Nephron (organoid): ENCODE data around the gene HTT-AS.

ENCODE experiments used
- H3K27ac Mint-ChIP-seq, 3 experiments: 2 replicates each; pipeline ENCODE4 v1.8.0; 2020; ENCODE audit warnings: mixed read lengths in 3 of 3, mild to moderate bottlenecking in 2 of 3, moderate library complexity in 1 of 3
- H3K27me3 Mint-ChIP-seq: 2 replicates; pipeline ENCODE4 v1.8.0; 2021; ENCODE audit warnings: low read depth, mild to moderate bottlenecking, moderate library complexity, mixed read lengths
- H3K36me3 Mint-ChIP-seq: 2 replicates; pipeline ENCODE4 v1.8.0; 2020; ENCODE audit warnings: low read depth, mixed read lengths
- H3K4me1 Mint-ChIP-seq: 2 replicates; pipeline ENCODE4 v1.8.0; 2020; ENCODE audit warnings: mixed read lengths
- H3K4me3 Mint-ChIP-seq, 3 experiments: 2 replicates each; pipeline ENCODE4 v1.8.0; 2020; ENCODE audit warnings: mild to moderate bottlenecking in 3 of 3, mixed read lengths in 3 of 3, moderate library complexity in 2 of 3
- H3K9me3 Mint-ChIP-seq: 2 replicates; pipeline ENCODE4 v1.8.0; 2020; ENCODE audit warnings: mixed read lengths
- TF ChIP-seq, protein P1 (sequence below), 3 experiments: fragments of 200-600 bp; sonication (generic); IDR thresholded peaks; one replicate each; pipeline ENCODE4 v1.5.0; 2021; ENCODE audit warnings: antibody characterized with exemption in 3 of 3; ENCODE audit not compliant: unreplicated experiment in 3 of 3

The HTT-AS gene

DNA sequence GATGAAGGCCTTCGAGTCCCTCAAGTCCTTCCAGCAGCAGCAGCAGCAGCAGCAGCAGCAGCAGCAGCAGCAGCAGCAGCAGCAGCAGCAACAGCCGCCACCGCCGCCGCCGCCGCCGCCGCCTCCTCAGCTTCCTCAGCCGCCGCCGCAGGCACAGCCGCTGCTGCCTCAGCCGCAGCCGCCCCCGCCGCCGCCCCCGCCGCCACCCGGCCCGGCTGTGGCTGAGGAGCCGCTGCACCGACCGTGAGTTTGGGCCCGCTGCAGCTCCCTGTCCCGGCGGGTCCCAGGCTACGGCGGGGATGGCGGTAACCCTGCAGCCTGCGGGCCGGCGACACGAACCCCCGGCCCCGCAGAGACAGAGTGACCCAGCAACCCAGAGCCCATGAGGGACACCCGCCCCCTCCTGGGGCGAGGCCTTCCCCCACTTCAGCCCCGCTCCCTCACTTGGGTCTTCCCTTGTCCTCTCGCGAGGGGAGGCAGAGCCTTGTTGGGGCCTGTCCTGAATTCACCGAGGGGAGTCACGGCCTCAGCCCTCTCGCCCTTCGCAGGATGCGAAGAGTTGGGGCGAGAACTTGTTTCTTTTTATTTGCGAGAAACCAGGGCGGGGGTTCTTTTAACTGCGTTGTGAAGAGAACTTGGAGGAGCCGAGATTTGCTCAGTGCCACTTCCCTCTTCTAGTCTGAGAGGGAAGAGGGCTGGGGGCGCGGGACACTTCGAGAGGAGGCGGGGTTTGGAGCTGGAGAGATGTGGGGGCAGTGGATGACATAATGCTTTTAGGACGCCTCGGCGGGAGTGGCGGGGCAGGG lies 711 bp upstream of the HTT-AS start:
- Mint-ChIP-seq H3K9me3 (no peaks in the 10 kb centered on the region), H3K4me1 (peaks cover 21% of the 10 kb centered on the region), H3K27me3 (peaks cover 6% of the 10 kb centered on the region), H3K4me3 (peak overlapping the region; percentile 94 to 96 (median 95)), H3K36me3 (peaks cover 8% of the 10 kb centered on the region), H3K27ac (peak overlapping the region; percentile 72 to 98 (median 98))
- TF ChIP-seq, protein P1, sequence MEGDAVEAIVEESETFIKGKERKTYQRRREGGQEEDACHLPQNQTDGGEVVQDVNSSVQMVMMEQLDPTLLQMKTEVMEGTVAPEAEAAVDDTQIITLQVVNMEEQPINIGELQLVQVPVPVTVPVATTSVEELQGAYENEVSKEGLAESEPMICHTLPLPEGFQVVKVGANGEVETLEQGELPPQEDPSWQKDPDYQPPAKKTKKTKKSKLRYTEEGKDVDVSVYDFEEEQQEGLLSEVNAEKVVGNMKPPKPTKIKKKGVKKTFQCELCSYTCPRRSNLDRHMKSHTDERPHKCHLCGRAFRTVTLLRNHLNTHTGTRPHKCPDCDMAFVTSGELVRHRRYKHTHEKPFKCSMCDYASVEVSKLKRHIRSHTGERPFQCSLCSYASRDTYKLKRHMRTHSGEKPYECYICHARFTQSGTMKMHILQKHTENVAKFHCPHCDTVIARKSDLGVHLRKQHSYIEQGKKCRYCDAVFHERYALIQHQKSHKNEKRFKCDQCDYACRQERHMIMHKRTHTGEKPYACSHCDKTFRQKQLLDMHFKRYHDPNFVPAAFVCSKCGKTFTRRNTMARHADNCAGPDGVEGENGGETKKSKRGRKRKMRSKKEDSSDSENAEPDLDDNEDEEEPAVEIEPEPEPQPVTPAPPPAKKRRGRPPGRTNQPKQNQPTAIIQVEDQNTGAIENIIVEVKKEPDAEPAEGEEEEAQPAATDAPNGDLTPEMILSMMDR (IDR thresholded peaks at IDR 0.05; ENCODE audit: unreplicated experiment in 3 of 3) = no peak

DNA sequence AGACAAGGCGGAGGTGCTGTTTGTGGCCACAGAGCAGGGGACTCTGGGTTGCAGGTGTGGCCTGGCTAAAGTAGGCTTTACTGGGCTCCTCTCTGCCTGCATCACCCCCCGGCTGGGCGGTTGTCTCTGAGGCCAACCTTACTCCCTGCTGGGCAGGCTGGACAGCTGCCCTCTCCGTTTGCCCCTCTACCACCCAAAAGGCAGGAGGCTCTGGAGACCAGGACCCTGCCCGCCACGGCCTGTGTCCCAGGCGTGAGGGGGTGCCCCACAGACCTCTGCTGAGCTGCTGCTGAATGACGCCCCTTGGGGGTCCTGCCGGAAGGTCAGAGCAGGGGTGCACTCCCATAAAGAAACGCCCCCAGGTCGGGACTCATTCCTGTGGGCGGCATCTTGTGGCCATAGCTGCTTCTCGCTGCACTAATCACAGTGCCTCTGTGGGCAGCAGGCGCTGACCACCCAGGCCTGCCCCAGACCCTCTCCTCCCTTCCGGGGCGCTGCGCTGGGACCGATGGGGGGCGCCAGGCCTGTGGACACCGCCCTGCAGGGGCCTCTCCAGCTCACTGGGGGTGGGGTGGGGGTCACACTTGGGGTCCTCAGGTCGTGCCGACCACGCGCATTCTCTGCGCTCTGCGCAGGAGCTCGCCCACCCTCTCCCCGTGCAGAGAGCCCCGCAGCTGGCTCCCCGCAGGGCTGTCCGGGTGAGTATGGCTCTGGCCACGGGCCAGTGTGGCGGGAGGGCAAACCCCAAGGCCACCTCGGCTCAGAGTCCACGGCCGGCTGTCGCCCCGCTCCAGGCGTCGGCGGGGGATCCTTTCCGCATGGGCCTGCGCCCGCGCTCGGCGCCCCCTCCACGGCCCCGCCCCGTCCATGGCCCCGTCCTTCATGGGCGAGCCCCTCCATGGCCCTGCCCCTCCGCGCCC lies 920 bp downstream of the HTT-AS start:
- no peak overlapping the region for H3K27ac Mint-ChIP-seq
- H3K4me3 Mint-ChIP-seq = peak overlapping the region; percentile 87 to 90 (median 89)
- H3K27me3 Mint-ChIP-seq = peaks cover 6% of the 10 kb centered on the region
- TF ChIP-seq, protein P1 (IDR thresholded peaks at IDR 0.05; ENCODE audit: unreplicated experiment in 3 of 3) = no peak
- peaks cover 21% of the 10 kb centered on the region for H3K4me1 Mint-ChIP-seq
- peaks cover 3% of the 10 kb centered on the region for H3K36me3 Mint-ChIP-seq
- H3K9me3 Mint-ChIP-seq = no peaks in the 10 kb centered on the region

DNA sequence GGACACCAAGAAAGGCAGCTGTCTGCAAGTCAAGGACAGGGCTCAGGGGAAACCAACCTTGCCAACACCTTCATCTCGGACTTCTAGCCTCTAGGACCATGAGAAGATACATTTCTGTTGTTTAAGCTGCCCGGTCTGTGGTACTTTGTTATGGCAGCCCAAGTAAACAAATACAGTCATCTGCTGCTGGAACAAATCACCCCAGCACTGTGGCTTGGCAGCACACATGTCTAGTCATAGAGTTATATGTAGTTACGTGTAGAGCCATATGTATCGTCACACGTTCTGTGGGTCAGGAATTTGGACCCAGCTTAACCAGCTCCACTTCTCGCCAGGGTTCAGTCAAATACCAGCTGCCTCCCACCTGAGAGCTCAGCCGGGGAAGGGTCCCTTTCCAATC lies 2.5 kb downstream of the HTT-AS start:
- Mint-ChIP-seq H3K36me3 (no peaks in the 10 kb centered on the region), H3K4me3 (peak overlapping the region; percentile 19 to 81 (median 70)), H3K27me3 (peaks cover 6% of the 10 kb centered on the region), H3K9me3 (peaks cover 3% of the 10 kb centered on the region), H3K27ac (peak overlapping the region in 1 of 3 experiments; percentile 21), H3K4me1 (peaks cover 12% of the 10 kb centered on the region)
- TF ChIP-seq, protein P1 (IDR thresholded peaks at IDR 0.05; ENCODE audit: unreplicated experiment in 3 of 3) = no peak

DNA sequence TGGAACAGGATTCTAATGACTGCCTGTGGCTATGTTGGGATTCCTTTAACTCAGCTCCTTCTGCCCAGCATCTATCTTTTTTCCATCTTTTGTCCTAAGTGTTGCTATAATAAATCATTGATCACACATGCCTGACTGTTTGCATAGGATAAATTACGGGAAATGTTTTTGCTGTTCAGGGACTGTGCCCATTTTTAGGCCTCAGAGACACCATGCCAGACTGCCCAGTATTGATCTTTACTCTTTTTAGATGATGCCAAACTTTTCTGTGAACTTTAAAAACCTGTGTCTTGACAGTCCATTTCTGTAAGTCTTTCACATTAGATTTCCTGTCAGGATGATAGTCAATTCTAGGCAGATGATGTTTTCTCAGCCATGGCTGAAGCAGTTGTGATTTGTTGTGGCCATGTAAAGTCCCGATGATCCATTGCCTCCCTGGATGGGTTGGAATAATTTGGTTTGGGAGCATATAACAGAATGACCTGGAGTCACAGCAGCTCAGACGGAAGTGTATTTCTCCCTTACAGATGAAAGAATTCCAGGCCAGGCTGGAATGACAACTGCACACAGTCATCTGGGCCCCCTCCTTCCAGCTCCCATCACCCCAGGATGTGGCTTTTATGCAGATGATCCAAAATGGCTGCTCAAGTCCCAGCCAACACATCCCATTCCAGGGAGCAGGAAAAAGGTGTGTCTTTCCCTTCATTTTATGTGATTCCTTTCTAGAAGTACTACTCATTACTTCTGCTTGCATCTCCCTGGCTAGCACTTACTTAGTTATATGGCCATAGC lies 3.4 kb downstream of the HTT-AS start:
- Mint-ChIP-seq H3K27ac (no peak overlapping the region), H3K27me3 (peaks cover 6% of the 10 kb centered on the region), H3K9me3 (peaks cover 6% of the 10 kb centered on the region), H3K4me1 (peaks cover 6% of the 10 kb centered on the region), H3K36me3 (peaks cover 3% of the 10 kb centered on the region), H3K4me3 (peak overlapping the region; percentile 17 to 81 (median 70))
- TF ChIP-seq, protein P1 (IDR thresholded peaks at IDR 0.05; ENCODE audit: unreplicated experiment in 3 of 3) = no peak

DNA sequence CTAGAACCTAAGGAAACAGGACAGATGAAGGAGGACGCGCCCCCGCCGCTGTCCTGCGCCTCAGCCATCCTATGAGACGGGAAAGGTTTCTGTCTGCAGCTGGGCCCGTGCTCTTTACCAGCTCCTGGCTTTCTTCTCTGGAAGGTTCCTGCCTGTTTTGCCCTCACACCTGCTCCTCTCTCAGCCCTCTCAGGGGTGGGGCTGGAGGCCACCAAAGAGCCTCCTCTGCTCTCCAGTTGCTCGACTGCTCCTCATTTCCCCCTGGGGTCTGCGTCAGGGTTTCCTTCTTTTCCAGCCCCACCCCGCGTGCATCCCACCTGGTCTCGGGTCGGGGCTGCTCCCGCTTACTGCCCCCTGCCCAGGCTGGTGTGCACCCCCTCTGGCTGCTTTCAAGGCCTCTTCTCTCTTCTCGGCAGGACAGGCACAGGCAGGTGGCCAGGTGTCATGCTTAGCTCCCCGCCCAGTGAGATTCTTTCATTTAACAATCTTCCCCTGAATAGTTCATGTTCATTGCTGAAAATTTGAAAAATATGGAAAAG lies 4.6 kb downstream of the HTT-AS start:
- peaks cover 6% of the 10 kb centered on the region for H3K27me3 Mint-ChIP-seq
- H3K36me3 Mint-ChIP-seq = peaks cover 3% of the 10 kb centered on the region
- H3K9me3 Mint-ChIP-seq = peaks cover 10% of the 10 kb centered on the region
- no peak overlapping the region for H3K27ac Mint-ChIP-seq
- no peak overlapping the region for H3K4me3 Mint-ChIP-seq
- no peaks in the 10 kb centered on the region for H3K4me1 Mint-ChIP-seq
- TF ChIP-seq, protein P1 (IDR thresholded peaks at IDR 0.05; ENCODE audit: unreplicated experiment in 3 of 3) = no peak
